KMS-11 (cell line): ENCODE results near the gene CTNS.
"Not testable (repeated sequence)": the region's sequence is repeated elsewhere in the genome, so short reads cannot be mapped to it uniquely, and the experiment has no call there.

Experiments used
- H2AFZ ChIP-seq: fragments of 200-600 bp; sonication (generic); 2 replicates; pipeline ENCODE4 v1.6.1; 2016; ENCODE audit warnings: antibody characterized with exemption, mixed run types, low read depth
- H3K27ac ChIP-seq: fragments of 200-600 bp; sonication (generic); 2 replicates; pipeline ENCODE4 v1.6.1; 2016; ENCODE audit warnings: mild to moderate bottlenecking, mixed run types
- H3K27me3 ChIP-seq: fragments of 200-600 bp; sonication (generic); 2 replicates; pipeline ENCODE4 v1.6.1; 2017; ENCODE audit warnings: mild to moderate bottlenecking, low read depth, mixed run types, moderate library complexity; ENCODE audit not compliant: insufficient read depth
- H3K36me3 ChIP-seq: fragments of 200-600 bp; sonication (generic); 2 replicates; pipeline ENCODE4 v1.6.1; 2017; ENCODE audit warnings: mild to moderate bottlenecking, mixed run types; ENCODE audit not compliant: insufficient read depth
- H3K4me1 ChIP-seq: fragments of 200-600 bp; sonication (generic); 2 replicates; pipeline ENCODE4 v1.6.1; 2016; ENCODE audit warnings: mild to moderate bottlenecking, low read depth, mixed run types; ENCODE audit not compliant: poor library complexity, severe bottlenecking
- H3K4me2 ChIP-seq: fragments of 200-600 bp; sonication (generic); 2 replicates; pipeline ENCODE4 v1.7.0; 2016; ENCODE audit warnings: mild to moderate bottlenecking, mixed run types
- H3K4me3 ChIP-seq: fragments of 200-600 bp; sonication (generic); IDR thresholded peaks from 2 replicates; pipeline ENCODE4 v1.6.1; 2017; ENCODE audit warnings: low read depth, low read length, mixed read lengths; ENCODE audit not compliant: insufficient read depth
- H3K79me2 ChIP-seq: fragments of 200-600 bp; sonication (generic); 2 replicates; pipeline ENCODE4 v1.6.1; 2016; ENCODE audit warnings: low read depth, mixed run types; ENCODE audit not compliant: insufficient read depth
- H3K9ac ChIP-seq: fragments of 200-600 bp; sonication (generic); 2 replicates; pipeline ENCODE4 v1.6.1; 2016; ENCODE audit warnings: mild to moderate bottlenecking, mixed run types
- H4K20me1 ChIP-seq: fragments of 200-600 bp; sonication (generic); 2 replicates; pipeline ENCODE4 v1.6.1; 2016; ENCODE audit warnings: mild to moderate bottlenecking, mixed run types; ENCODE audit not compliant: insufficient read depth
- TF ChIP-seq, protein P1 (sequence below): fragments of 200-600 bp; sonication (generic); conservative IDR thresholded peaks from 2 replicates; pipeline ENCODE4 v1.6.1; 2017; ENCODE audit warnings: low read depth, mild to moderate bottlenecking, antibody characterized with exemption, low read length, moderate library complexity, mixed read lengths

CTNS gene

GRCh38 chr17:3697103-3697476 is 60.5 kb downstream of the CTNS start:
- Histone ChIP-seq H3K36me3 (no peaks in the 10 kb centered on the region), H3K79me2 (no peaks in the 10 kb centered on the region; the same call in 1 of the 2 replicates), H3K27me3 (no peaks in the 10 kb centered on the region), H3K4me3 (no peak overlapping the region), H3K9ac (no peak overlapping the region), H2AFZ (no peak overlapping the region), H3K27ac (no peak overlapping the region), H3K4me1 (peaks cover 12% of the 10 kb centered on the region), H3K4me2 (no peak overlapping the region), H4K20me1 (no peaks in the 10 kb centered on the region)
- TF ChIP-seq, protein P1, sequence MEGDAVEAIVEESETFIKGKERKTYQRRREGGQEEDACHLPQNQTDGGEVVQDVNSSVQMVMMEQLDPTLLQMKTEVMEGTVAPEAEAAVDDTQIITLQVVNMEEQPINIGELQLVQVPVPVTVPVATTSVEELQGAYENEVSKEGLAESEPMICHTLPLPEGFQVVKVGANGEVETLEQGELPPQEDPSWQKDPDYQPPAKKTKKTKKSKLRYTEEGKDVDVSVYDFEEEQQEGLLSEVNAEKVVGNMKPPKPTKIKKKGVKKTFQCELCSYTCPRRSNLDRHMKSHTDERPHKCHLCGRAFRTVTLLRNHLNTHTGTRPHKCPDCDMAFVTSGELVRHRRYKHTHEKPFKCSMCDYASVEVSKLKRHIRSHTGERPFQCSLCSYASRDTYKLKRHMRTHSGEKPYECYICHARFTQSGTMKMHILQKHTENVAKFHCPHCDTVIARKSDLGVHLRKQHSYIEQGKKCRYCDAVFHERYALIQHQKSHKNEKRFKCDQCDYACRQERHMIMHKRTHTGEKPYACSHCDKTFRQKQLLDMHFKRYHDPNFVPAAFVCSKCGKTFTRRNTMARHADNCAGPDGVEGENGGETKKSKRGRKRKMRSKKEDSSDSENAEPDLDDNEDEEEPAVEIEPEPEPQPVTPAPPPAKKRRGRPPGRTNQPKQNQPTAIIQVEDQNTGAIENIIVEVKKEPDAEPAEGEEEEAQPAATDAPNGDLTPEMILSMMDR: no peak

DNA sequence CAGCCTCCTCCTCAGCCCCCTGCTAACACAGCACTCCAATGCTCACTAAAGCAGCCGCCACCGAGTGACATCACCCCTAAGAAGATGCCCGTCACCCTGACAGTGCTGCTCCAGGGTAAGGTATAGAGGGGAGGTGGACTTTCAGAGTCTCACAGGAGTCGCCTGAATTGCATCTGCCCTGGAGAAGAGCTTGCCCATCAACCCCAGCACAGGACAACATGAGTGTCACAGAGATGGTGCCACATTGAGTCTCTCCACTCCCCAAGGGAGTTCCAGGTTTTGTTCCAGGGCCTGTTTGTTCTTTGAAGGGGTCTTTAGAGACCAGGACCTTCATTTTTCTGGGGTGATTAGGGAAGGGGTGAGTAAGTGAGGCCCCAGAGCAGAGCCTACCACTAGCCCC is 61.6 kb downstream of the CTNS start:
- Histone ChIP-seq H4K20me1 (no peaks in the 10 kb centered on the region), H3K27ac (no peak overlapping the region), H3K4me3 (no peak overlapping the region), H3K79me2 (no peaks in the 10 kb centered on the region; the same call in 1 of the 2 replicates), H3K36me3 (no peaks in the 10 kb centered on the region), H3K4me1 (peaks cover 11% of the 10 kb centered on the region), H2AFZ (no peak overlapping the region), H3K27me3 (no peaks in the 10 kb centered on the region), H3K9ac (no peak overlapping the region), H3K4me2 (no peak overlapping the region)
- TF ChIP-seq, protein P1: no peak

DNA sequence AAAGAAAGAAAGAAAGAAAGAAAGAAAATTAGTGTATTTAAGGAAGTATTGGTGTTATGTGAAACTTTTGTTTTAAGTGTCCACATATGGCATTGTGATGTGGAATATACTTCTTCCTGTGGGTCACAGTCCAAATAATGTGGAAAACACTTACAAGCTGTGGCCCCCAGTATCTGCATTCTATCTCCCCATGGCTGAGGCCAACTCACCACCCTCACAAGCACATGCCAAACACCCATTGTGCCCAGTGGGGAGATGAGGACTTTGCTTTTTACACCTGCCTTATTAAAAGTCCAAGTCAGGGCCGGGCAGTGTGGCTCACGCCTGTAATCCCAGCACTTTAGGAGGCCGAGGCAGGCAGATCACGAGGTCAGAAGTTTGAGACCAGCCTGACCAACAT is 63.4 kb downstream of the CTNS start:
- H4K20me1 ChIP-seq: no peaks in the 10 kb centered on the region

GRCh38 chr17:3702041-3702539 is 65.5 kb downstream of the CTNS start:
- H3K4me1 ChIP-seq, H3K79me2 ChIP-seq, H3K9ac ChIP-seq, H3K27me3 ChIP-seq, H3K4me3 ChIP-seq, H2AFZ ChIP-seq, H3K36me3 ChIP-seq, H4K20me1 ChIP-seq, H3K27ac ChIP-seq, H3K4me2 ChIP-seq: not testable (repeated sequence)

More for the DNA sequence above, 63.4 kb downstream of the CTNS start:
- Histone ChIP-seq H3K9ac (no peak overlapping the region), H2AFZ (no peak overlapping the region), H3K27ac (no peak overlapping the region), H3K79me2 (no peaks in the 10 kb centered on the region), H3K27me3 (no peaks in the 10 kb centered on the region), H3K4me1 (no peaks in the 10 kb centered on the region), H3K4me3 (no peak overlapping the region), H3K4me2 (no peak overlapping the region), H3K36me3 (no peaks in the 10 kb centered on the region)
- TF ChIP-seq, protein P1: no peak

DNA sequence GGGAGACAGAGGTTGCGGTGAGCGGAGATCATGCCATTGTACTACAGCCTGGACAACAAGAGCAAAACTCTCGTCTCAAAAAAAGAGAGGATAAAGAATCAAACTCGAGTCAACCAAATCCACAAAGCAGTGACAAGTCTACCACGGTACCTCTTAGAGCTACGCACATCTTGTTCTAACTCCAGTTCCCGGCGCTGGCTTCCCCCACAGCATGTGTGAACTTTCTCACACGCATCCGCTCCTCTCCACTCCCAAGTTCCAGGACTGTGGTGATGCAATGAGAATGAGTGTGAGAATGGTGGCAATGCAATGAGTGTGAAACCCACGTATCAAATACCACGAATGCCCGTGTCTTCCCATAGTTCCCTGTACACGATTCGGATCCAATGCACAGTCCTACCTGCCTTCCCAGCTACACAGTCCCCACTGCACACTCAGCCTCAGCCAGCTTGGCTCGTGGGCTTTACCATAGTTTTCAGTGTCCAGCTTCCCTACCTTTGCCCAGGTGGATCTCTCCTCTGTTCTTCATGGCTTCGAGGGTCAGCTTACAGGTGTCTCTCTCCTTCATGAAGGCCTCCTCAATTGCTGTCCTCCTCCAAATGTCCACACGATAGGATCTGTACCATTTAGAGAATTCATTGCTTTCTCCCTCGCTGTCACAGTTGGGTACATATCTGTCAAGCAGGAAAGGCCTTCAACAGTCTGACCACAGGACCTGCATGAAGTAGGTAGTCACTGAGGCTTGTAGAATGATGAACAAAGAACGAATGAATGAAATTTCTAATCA is 68.6 kb downstream of the CTNS start:
- Histone ChIP-seq H3K4me1 (peaks cover 20% of the 10 kb centered on the region), H3K4me2 (no peak overlapping the region), H3K27me3 (no peaks in the 10 kb centered on the region), H4K20me1 (no peaks in the 10 kb centered on the region), H3K4me3 (no peak overlapping the region), H2AFZ (no peak overlapping the region), H3K36me3 (no peaks in the 10 kb centered on the region), H3K79me2 (no peaks in the 10 kb centered on the region), H3K9ac (no peak overlapping the region), H3K27ac (no peak overlapping the region)
- TF ChIP-seq, protein P1: no peak

GRCh38 chr17:3705718-3705984 is 69.1 kb downstream of the CTNS start:
- H3K27ac ChIP-seq, H2AFZ ChIP-seq, H3K4me3 ChIP-seq, H3K36me3 ChIP-seq, H3K4me2 ChIP-seq, H3K27me3 ChIP-seq, H3K9ac ChIP-seq, H4K20me1 ChIP-seq, H3K79me2 ChIP-seq: not testable (repeated sequence)
- H3K4me1 ChIP-seq: peaks cover 26% of the 10 kb centered on the region
